ENCODE results near the gene DCANP1.

GRCh38 chr5:135447298-135447929, at the start of gene DCANP1:
- no peak for TF ChIP-seq CTCF (IDR thresholded peaks at IDR 0.05)
- TF ChIP-seq POLR2A (IDR thresholded peaks at IDR 0.05): no peak
